RWPE2 (cell line): ENCODE measurements around the gene PTBP2.

Experiments
- ATAC-seq: fragments of 200-7000 bp; cut with Tn5 transposase; 3 replicates; pipeline ENCODE4 v1.9.1; 2021; ENCODE audit warnings: low read depth
- DNase-seq: peaks from one replicate; pipeline ENCODE4 v3.0.0-alpha.2; 2020; ENCODE audit warnings: low spot score
- H3K27ac ChIP-seq: fragments of 450-650 bp; 2 replicates; pipeline ENCODE4 v1.5.1; 2017; ENCODE audit warnings: mild to moderate bottlenecking; ENCODE audit not compliant: poor library complexity, severe bottlenecking
- H3K27me3 ChIP-seq: fragments of 250-450 bp; sonication (Bioruptor Pico); 2 replicates; pipeline ENCODE4 v1.5.1; 2021; ENCODE audit warnings: mild to moderate bottlenecking, moderate library complexity; ENCODE audit not compliant: insufficient read depth, poor library complexity, severe bottlenecking
- H3K36me3 ChIP-seq: fragments of 250-450 bp; sonication (Bioruptor Pico); 2 replicates; pipeline ENCODE4 v1.5.1; 2020; ENCODE audit warnings: low read depth, mild to moderate bottlenecking, moderate library complexity
- H3K4me1 ChIP-seq: fragments of 250-450 bp; sonication (Bioruptor Pico); 2 replicates; pipeline ENCODE4 v1.5.1; 2021; ENCODE audit warnings: mild to moderate bottlenecking, moderate library complexity; ENCODE audit not compliant: insufficient read depth, poor library complexity, severe bottlenecking
- H3K4me3 ChIP-seq: fragments of 250-450 bp; sonication (Bioruptor Pico); 2 replicates; pipeline ENCODE4 v1.5.1; 2021; ENCODE audit warnings: mild to moderate bottlenecking, moderate library complexity; ENCODE audit not compliant: severe bottlenecking
- H3K9me3 ChIP-seq: fragments of 250-450 bp; sonication (Bioruptor Pico); 2 replicates; pipeline ENCODE4 v1.5.1; 2021; ENCODE audit warnings: mild to moderate bottlenecking, moderate library complexity; ENCODE audit not compliant: severe bottlenecking
- TF ChIP-seq, protein P1 (sequence below): fragments of 450-650 bp; IDR thresholded peaks from one replicate; pipeline ENCODE4 v1.5.1; 2017; ENCODE audit warnings: mild to moderate bottlenecking, moderate library complexity; ENCODE audit not compliant: poor library complexity, severe bottlenecking

Gene PTBP2

DNA sequence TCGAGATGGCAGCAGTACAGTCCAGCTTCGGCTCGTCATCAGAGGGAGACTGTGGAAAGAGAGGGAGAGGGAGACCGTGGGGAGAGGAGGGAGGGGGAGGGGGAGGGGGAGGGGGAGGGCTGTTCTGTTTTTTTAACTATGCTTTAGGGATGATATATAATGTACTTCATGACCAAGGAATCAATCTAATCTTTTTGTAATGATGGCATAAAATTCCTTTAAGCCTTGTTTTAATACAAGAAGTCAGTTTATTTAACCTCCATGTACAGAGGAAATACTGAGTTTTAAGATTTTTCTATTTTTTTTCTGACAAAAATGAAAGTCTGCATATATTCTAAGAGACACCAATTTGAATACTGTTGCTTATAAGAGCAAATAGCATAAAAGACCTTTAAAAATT is 41.9 kb downstream of the PTBP2 start:
- no peaks in the 10 kb centered on the region for H3K4me1 ChIP-seq
- no peaks in the 10 kb centered on the region for H3K9me3 ChIP-seq
- TF ChIP-seq, protein P1, sequence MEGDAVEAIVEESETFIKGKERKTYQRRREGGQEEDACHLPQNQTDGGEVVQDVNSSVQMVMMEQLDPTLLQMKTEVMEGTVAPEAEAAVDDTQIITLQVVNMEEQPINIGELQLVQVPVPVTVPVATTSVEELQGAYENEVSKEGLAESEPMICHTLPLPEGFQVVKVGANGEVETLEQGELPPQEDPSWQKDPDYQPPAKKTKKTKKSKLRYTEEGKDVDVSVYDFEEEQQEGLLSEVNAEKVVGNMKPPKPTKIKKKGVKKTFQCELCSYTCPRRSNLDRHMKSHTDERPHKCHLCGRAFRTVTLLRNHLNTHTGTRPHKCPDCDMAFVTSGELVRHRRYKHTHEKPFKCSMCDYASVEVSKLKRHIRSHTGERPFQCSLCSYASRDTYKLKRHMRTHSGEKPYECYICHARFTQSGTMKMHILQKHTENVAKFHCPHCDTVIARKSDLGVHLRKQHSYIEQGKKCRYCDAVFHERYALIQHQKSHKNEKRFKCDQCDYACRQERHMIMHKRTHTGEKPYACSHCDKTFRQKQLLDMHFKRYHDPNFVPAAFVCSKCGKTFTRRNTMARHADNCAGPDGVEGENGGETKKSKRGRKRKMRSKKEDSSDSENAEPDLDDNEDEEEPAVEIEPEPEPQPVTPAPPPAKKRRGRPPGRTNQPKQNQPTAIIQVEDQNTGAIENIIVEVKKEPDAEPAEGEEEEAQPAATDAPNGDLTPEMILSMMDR, result no peak
- no peak for ATAC-seq
- H3K27me3 ChIP-seq, result no peaks in the 10 kb centered on the region
- no peak for DNase-seq
- H3K27ac ChIP-seq, result no peak overlapping the region
- H3K36me3 ChIP-seq, result peaks cover 27% of the 10 kb centered on the region
- H3K4me3 ChIP-seq, result no peak overlapping the region

DNA sequence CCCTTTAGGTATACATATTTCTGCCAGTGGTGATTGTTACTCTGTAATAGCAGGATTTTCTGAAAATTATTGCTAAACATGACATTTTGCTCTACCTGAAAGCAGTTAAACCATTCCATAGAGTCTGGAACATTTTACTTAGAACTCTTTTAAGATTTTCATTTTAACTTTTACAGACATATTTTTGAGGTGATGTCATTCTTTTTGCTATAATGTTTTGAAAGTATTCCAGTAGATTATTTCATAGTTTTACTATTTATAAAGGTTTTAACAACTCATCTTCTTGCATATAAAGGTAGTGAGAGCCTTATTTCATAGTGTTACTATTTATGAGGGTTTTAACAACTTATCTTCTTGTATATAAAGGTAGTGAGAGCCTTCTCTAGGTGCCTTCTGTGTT is 42.9 kb downstream of the PTBP2 start:
- TF ChIP-seq, protein P1, result no peak
- H3K9me3 ChIP-seq, result no peaks in the 10 kb centered on the region
- no peak overlapping the region for H3K27ac ChIP-seq
- no peak overlapping the region for H3K4me3 ChIP-seq
- ATAC-seq (no peak), DNase-seq (no peak)
- peaks cover 27% of the 10 kb centered on the region for H3K36me3 ChIP-seq
- no peaks in the 10 kb centered on the region for H3K4me1 ChIP-seq
- no peaks in the 10 kb centered on the region for H3K27me3 ChIP-seq

DNA sequence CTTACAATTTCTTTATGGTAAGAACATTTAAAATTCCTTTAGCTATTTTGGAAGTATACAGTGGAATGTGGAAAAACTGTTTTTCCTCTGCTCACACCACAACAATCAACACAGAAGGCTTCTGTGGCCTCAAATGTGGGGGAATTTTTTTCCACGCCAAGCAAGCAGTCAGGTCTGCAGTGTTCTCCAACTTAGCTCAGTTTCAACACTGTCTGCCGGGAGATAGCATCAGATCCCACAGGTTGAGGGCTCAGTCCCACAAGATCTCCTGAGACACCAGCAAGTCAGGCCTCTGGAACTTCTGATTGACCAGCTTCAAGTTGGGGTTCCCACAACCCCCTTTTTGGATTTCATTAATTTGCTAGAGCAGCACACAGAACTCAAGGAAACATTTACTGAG is 50.3 kb downstream of the PTBP2 start:
- DNase-seq, result no peak

DNA sequence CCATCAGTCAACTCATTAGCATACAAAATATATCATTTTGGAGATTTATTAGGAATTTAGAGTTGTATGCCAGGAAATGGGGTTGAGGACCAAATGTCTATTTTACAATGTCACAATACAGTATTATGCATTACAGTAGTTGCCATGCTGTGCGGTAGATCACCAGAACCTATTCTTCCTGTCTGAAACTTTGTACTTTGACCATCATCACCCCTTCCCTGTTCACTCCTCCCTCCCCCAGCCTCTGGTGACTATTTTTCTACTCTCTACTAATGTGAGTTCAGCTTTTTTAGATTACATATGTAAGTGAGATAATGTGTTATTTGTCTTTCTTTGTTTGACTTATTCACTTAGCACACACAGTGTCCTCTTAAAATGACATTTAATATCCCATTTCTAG is 50.8 kb downstream of the PTBP2 start:
- H3K27ac ChIP-seq, result no peak overlapping the region
- TF ChIP-seq, protein P1, result no peak
- H3K27me3 ChIP-seq, result no peaks in the 10 kb centered on the region
- H3K4me3 ChIP-seq, result no peak overlapping the region
- ATAC-seq (no peak), DNase-seq (no peak)
- peaks cover 82% of the 10 kb centered on the region for H3K36me3 ChIP-seq
- H3K4me1 ChIP-seq, result no peaks in the 10 kb centered on the region
- H3K9me3 ChIP-seq, result no peaks in the 10 kb centered on the region

More for the DNA sequence above, 50.3 kb downstream of the PTBP2 start:
- TF ChIP-seq, protein P1, result no peak
- H3K27ac ChIP-seq, result no peak overlapping the region
- no peaks in the 10 kb centered on the region for H3K27me3 ChIP-seq
- H3K4me3 ChIP-seq, result no peak overlapping the region
- peaks cover 77% of the 10 kb centered on the region for H3K36me3 ChIP-seq
- H3K4me1 ChIP-seq, result no peaks in the 10 kb centered on the region
- ATAC-seq, result no peak
- H3K9me3 ChIP-seq, result no peaks in the 10 kb centered on the region

DNA sequence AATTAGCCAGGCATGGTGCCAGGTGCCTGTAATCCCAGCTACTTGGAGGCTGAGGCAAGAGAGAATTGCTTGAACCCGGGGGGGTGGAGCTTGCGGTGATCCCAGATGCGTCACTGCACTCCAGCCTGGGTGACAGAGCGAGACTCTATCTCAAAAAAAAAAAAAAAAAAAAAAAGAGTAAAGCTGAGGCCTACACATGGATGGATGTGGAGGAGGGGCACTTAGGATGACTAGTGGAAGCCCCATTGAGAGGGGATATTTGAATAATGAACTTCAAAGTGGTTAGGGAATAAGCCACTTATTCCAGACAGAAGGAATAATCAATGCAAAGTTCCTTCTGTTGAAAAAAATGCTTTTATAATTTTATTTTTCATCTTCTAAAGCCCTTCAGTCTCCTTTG is 51.4 kb downstream of the PTBP2 start:
- no peak overlapping the region for H3K27ac ChIP-seq
- no peaks in the 10 kb centered on the region for H3K4me1 ChIP-seq
- H3K4me3 ChIP-seq, result no peak overlapping the region
- no peak for ATAC-seq
- no peak for DNase-seq
- H3K9me3 ChIP-seq, result no peaks in the 10 kb centered on the region
- H3K36me3 ChIP-seq, result peaks cover 88% of the 10 kb centered on the region
- TF ChIP-seq, protein P1, result no peak
- no peaks in the 10 kb centered on the region for H3K27me3 ChIP-seq
